ENCODE results near the gene FAM241A.
"Not testable (repeated sequence)": the region's sequence is repeated elsewhere in the genome, so short reads cannot be mapped to it uniquely, and the experiment has no call there.

FAM241A gene

DNA sequence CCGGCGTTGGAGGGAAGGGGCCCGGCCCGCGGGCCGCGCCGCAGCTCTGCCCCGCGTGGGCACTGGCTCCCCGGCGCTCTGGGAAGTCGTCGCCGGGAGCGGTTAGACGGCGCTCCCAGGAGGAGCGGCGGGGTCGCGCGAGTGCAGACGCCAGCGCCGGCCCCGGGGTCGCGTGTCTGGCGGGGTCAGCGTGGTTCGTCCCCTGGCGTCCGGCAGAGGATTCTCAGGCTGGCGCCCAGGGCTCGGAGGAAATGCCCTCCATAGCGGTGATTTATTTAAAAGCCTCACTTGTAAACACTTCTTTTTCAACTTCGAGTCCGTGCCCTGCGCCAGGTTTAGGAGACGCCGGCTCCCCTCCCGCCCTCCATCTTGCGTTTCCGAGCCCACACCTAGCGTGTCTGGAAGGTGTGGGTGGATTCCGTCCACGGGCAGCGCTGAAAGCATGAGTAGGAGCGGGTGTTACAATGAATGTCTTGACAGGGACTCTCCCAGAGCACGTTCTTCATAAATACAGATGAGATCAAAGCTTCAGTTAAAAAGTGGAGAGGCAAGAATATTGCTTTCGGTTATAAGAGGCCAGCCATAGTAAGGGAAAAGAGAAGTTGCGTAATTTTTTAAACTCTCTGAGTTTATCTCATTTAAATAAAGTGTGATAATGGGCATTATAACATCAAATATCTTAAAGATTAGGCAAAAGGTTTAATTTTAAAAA, 692 bp downstream of the FAM241A start:
- peak; percentile 65 to 77 for DNase-seq
- peak; percentile 0 for TF ChIP-seq POLR2A (IDR thresholded peaks at IDR 0.05; ENCODE audit: low read length)
- no peak for TF ChIP-seq GATA1 (IDR thresholded peaks at IDR 0.05; ENCODE audit: low read depth, low read length)

GRCh38 chr4:112146502-112146813, 1.2 kb downstream of the FAM241A start:
- DNase-seq = peak in 1 of 2 experiments; percentile 54

DNA sequence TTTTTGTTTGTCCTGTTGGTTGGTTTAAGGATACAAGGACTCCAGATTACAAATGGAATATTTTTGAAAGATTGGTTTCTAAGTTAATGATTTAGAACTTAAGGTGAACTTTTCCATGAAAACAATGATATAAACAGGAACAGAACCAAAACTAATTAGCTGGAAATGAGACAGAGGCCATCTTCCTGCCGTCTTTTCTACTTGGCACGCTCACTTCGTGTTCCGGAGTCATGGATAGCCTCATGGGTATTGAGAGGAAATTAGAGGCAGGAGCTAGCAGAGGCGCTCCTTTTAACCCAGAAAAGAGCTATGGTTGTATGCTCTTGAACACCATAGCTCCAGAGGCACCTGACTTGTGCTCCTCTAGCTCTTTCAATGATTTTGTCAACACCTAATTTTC, 2.4 kb downstream of the FAM241A start:
- TF ChIP-seq GATA1 (IDR thresholded peaks at IDR 0.05; ENCODE audit: low read depth, low read length) (no peak), POLR2A (IDR thresholded peaks at IDR 0.05; ENCODE audit: low read length) (no peak)
- DNase-seq = peak; percentile 19 to 27

More at GRCh38 chr4:112146502-112146813, 1.2 kb downstream of the FAM241A start:
- TF ChIP-seq POLR2A (IDR thresholded peaks at IDR 0.05; ENCODE audit: low read length) (no peak), GATA1 (IDR thresholded peaks at IDR 0.05; ENCODE audit: low read depth, low read length) (no peak)

DNA sequence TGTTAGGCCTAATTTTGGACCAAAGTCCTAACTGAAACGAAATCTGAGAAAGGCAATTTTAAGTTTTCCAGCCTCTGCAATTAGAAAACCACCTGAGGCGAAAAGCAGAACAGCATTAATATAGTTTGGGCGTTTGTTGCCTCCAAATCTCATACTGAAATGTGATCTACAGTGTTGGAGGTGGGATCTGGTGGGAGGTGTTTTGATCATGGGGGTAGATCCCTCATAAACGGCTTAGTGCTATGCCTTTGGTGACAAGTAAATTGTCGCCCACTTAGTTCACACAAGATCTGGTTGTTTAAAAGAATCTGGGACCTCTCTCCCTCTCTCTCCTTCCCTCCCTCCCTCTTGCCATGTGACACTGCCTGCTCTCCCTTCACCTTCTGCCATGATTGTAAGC, 5.7 kb downstream of the FAM241A start:
- DNase-seq = no peak
- TF ChIP-seq POLR2A (IDR thresholded peaks at IDR 0.05; ENCODE audit: low read length) = no peak
- TF ChIP-seq GATA1 (IDR thresholded peaks at IDR 0.05; ENCODE audit: low read depth, low read length) = no peak

- peak in 1 of 2 experiments; percentile 4 for DNase-seq
- no peak for TF ChIP-seq GATA1 (IDR thresholded peaks at IDR 0.05; ENCODE audit: low read depth, low read length)
- TF ChIP-seq POLR2A (IDR thresholded peaks at IDR 0.05; ENCODE audit: low read length) = no peak
Observed at GRCh38 chr4:112152521-112152920, 7.3 kb downstream of the FAM241A start.

GRCh38 chr4:112153211-112153791, 8.0 kb downstream of the FAM241A start:
- TF ChIP-seq GATA1 (IDR thresholded peaks at IDR 0.05; ENCODE audit: low read depth, low read length) (no peak), POLR2A (IDR thresholded peaks at IDR 0.05; ENCODE audit: low read length) (no peak)
- peak; percentile 72 to 85 for DNase-seq

GRCh38 chr4:112156112-112156511, 10.9 kb downstream of the FAM241A start:
- TF ChIP-seq POLR2A (IDR thresholded peaks at IDR 0.05; ENCODE audit: low read length) (no peak), GATA1 (IDR thresholded peaks at IDR 0.05; ENCODE audit: low read depth, low read length) (no peak)

DNA sequence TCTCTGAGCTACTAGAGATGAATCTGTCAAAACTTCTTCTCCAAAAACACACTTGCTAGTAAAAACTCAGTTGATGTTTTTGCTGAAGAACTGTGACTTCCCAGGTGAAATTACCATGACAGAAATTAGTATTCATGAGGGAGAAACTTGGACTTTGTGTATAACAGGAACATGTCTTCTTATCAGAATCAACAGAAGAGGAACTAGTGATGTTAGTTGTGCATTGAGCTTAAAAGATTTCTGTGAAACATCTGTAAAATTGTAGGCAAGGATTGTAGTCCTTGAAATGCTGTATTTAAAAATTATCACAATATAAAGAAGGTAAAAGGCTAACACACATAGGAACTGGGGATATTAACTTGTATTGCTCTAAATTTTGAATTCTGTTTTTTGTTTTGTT, 11.3 kb downstream of the FAM241A start:
- DNase-seq = peak in 1 of 2 experiments; percentile 4
- no peak for TF ChIP-seq GATA1 (IDR thresholded peaks at IDR 0.05; ENCODE audit: low read depth, low read length)
- no peak for TF ChIP-seq POLR2A (IDR thresholded peaks at IDR 0.05; ENCODE audit: low read length)

More at GRCh38 chr4:112156112-112156511, 10.9 kb downstream of the FAM241A start:
- no peak for DNase-seq

GRCh38 chr4:112163706-112164105, 18.5 kb downstream of the FAM241A start:
- DNase-seq = not testable (repeated sequence)

DNA sequence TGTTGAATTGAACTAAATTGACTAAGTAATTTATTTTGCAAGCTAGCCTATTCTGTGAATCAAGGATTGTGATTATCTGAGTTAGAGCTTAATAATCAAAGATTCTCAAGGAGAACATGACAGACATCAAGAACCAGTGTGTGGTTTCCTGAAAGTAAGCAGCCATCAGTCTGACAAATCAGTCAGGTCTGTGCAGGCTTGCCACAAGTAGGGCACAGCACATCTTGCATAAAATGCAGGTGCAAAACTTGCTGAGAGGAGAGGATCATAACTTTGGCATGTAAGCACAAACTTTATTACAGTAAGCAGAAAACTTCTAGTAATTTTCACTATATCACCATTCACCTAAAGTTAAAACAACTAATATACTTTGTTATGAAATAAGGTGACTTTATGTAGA, 22.5 kb downstream of the FAM241A start:
- DNase-seq = no peak
- TF ChIP-seq GATA1 (IDR thresholded peaks at IDR 0.05; ENCODE audit: low read depth, low read length) (no peak), POLR2A (IDR thresholded peaks at IDR 0.05; ENCODE audit: low read length) (no peak)

GRCh38 chr4:112168719-112169500, 23.7 kb downstream of the FAM241A start:
- no peak for TF ChIP-seq GATA1 (IDR thresholded peaks at IDR 0.05; ENCODE audit: low read depth, low read length)
- TF ChIP-seq POLR2A (IDR thresholded peaks at IDR 0.05; ENCODE audit: low read length) = no peak
- DNase-seq = no peak

- TF ChIP-seq POLR2A (IDR thresholded peaks at IDR 0.05; ENCODE audit: low read length) = no peak
- TF ChIP-seq GATA1 (IDR thresholded peaks at IDR 0.05; ENCODE audit: low read depth, low read length) = no peak
- DNase-seq = peak; percentile 86 to 89
Observed at GRCh38 chr4:112170451-112170993, 25.3 kb downstream of the FAM241A start.

DNA sequence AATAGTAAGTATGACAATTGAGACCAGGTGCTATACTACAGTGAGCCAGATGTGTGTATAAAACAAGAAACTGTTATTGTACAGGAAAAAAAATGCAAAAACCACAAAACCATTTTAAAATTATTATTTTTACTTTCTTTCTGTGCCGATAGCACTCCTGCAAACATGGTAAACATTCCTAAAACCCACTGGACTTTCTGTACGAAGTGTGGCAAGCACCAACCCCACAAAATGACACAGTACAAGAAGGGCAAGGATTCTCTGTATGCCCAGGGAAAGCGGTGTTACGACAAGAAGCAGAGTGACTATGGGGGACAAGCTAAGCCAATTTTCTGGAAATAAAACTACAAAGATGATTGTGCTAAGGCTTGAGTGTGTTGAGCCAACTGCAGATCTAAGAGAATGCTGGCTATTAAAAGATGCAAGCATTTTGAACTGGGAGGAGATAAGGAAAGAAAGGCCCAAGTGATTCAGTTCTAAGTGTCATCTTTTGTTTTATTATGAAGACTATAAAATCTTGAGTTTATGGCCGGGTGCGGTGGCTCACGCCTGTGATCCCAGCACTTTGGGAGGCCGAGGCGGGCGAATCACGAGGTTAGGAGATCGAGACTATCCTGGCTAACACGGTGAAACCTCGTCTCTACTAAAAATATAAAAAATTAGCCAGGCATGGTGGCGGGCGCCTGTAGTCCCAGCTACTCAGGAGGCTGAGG, 26.0 kb downstream of the FAM241A start:
- DNase-seq = peak in 1 of 2 experiments; percentile 22

- TF ChIP-seq POLR2A (IDR thresholded peaks at IDR 0.05; ENCODE audit: low read length) = no peak
- DNase-seq = no peak
Observed at GRCh38 chr4:112172180-112172579, 26.9 kb downstream of the FAM241A start.
